Cardiac muscle cell (in vitro differentiated cells and primary cell): ENCODE measurements around the gene PTPRD. TPM values are rescaled to one million over a fixed set of nuclear protein-coding genes. Genes with fewer than 3 reads are reported as not detected.

Experiments used
- DNase-seq, 2 donors: peaks; one replicate each; pipeline versions ENCODE4 v3.0.0 to v3.0.0-alpha.2; 2010 to 2017; ENCODE audit warnings: low read depth in 1 of 2, low spot score in 1 of 2
- H3K27ac ChIP-seq: fragments of 200-600 bp; sonication (generic); 2 replicates; pipeline ENCODE4 v1.5.1; 2016
- H3K27me3 ChIP-seq: fragments of 200-600 bp; sonication (generic); 2 replicates; pipeline ENCODE4 v1.6.0; 2016; ENCODE audit warnings: control low read depth
- H3K36me3 ChIP-seq: fragments of 200-600 bp; sonication (generic); 2 replicates; pipeline ENCODE4 v1.5.1; 2016; ENCODE audit warnings: control low read depth
- H3K4me1 ChIP-seq: fragments of 200-600 bp; sonication (generic); 2 replicates; pipeline ENCODE4 v1.8.1; 2017; ENCODE audit warnings: low read depth, mild to moderate bottlenecking, mixed run types
- H3K4me3 ChIP-seq: fragments of 200-600 bp; sonication (generic); 2 replicates; pipeline ENCODE4 v1.5.1; 2016; ENCODE audit warnings: mild to moderate bottlenecking
- H3K9me3 ChIP-seq: fragments of 200-600 bp; sonication (generic); 2 replicates; pipeline ENCODE4 v1.5.1; 2017; ENCODE audit warnings: low read depth, mild to moderate bottlenecking, control low read depth
- polyA plus RNA-seq: library from polyadenylated mRNA; unstranded; fragments of >200 nt; fragmentation: Nextera tagmentation; extraction: Ambion mirVana; gene quantifications from 2 replicates; pipeline ENCODE4 v1.2.1, GENCODE V29; 2016
- total RNA-seq: library from RNA; depleted of rRNA; stranded (reverse); fragments of >200 nt; gene quantifications from 2 replicates; pipeline ENCODE4 v1.2.3, GENCODE V29; 2016
- TF ChIP-seq, protein P1 (sequence below): IDR thresholded peaks from 2 replicates; pipeline ENCODE4 v1.5.1; 2012; ENCODE audit warnings: low read depth, mild to moderate bottlenecking, low read length

The PTPRD gene
- total and polyA plus RNA-seq, 2 experiments from 2014 or later = 37.0 to 287 TPM

DNA sequence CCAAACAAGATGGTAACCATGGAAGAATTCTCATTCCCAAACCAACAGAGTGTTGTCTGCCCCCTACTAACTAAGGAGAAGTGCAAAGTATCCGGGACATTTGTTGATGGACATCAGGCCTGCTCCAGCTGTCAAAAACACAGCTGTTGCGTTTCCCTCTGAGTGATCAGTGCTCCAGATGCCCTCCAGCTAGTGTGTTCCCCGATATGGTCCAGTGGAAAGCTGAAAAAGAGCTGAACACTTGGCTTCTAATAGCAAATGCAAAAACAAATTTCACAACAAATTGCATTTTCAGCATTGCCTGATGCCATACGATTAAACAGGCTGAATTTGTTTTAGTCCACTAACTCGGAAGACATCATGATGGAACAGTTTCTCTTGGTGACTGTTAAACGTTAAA lies 1398.7 kb downstream of the PTPRD start:
- Histone ChIP-seq H3K9me3 (no peaks in the 10 kb centered on the region), H3K27ac (no peak overlapping the region), H3K4me3 (no peak overlapping the region), H3K4me1 (no peaks in the 10 kb centered on the region), H3K36me3 (no peaks in the 10 kb centered on the region), H3K27me3 (no peaks in the 10 kb centered on the region)
- DNase-seq = no peak
- TF ChIP-seq, protein P1, sequence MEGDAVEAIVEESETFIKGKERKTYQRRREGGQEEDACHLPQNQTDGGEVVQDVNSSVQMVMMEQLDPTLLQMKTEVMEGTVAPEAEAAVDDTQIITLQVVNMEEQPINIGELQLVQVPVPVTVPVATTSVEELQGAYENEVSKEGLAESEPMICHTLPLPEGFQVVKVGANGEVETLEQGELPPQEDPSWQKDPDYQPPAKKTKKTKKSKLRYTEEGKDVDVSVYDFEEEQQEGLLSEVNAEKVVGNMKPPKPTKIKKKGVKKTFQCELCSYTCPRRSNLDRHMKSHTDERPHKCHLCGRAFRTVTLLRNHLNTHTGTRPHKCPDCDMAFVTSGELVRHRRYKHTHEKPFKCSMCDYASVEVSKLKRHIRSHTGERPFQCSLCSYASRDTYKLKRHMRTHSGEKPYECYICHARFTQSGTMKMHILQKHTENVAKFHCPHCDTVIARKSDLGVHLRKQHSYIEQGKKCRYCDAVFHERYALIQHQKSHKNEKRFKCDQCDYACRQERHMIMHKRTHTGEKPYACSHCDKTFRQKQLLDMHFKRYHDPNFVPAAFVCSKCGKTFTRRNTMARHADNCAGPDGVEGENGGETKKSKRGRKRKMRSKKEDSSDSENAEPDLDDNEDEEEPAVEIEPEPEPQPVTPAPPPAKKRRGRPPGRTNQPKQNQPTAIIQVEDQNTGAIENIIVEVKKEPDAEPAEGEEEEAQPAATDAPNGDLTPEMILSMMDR = no peak

DNA sequence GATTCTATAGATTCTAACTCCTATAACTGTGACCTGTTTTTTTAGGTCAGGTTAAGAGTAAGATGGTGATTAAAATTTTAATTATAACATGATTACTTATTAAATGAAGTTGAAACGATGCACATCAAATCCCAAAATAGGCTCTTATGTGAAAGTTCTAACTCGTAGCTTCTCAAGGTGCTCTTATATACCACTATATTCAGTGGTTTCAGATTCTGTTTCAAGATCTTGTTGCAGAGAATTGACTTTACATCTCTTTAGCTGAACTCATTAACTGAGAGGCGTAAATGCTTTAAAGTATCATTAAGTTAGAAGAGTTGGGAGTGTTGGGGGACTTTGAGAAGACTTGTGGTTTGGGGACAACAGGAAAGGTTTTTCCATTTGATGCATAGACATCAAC lies 1399.8 kb downstream of the PTPRD start:
- Histone ChIP-seq H3K4me3 (no peak overlapping the region), H3K27ac (no peak overlapping the region), H3K27me3 (no peaks in the 10 kb centered on the region), H3K4me1 (no peaks in the 10 kb centered on the region), H3K9me3 (no peaks in the 10 kb centered on the region), H3K36me3 (no peaks in the 10 kb centered on the region)
- TF ChIP-seq, protein P1 = no peak
- DNase-seq = no peak

DNA sequence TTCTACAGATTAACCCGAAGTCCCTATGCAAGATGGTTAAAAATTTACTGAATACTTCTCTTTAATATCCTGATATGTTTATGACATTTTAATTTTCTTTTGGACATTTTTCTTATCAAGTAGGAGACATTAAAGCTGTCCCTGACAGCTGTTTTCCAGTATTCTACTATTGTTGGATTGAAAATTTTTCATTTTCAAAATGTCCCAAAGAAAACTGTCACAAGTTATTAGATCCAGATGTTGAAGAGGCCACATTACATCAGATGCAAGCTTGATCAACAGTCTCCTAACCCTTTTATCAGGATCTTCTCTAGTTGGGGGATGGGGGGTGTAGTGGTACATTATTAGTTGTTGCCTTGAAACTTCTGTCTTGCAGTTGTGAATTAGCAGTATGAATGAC lies 1410.5 kb downstream of the PTPRD start:
- TF ChIP-seq, protein P1 = no peak
- Histone ChIP-seq H3K4me3 (no peak overlapping the region), H3K4me1 (no peaks in the 10 kb centered on the region)

DNA sequence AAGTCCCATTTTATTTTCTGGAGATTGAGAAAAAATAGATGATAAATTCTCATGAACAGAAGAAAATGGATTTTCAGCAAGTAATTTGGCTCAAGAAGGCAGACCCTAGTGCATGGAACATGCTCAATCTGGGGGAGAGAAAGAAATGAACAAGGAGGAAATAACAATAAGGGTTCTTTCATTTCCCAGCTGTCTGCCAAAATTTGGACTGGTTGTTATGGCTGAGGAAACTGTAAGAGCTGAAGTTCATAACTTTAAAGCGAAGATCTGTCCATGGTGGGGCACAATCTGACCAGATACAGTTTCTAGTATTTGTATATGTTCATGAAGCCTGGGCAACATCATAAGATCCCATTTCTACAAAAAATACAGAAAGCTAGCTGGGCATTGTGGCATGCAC lies 1426.7 kb downstream of the PTPRD start:
- DNase-seq = no peak
- Histone ChIP-seq H3K4me1 (no peaks in the 10 kb centered on the region), H3K36me3 (no peaks in the 10 kb centered on the region), H3K27ac (no peak overlapping the region), H3K4me3 (no peak overlapping the region), H3K9me3 (no peaks in the 10 kb centered on the region), H3K27me3 (no peaks in the 10 kb centered on the region)
- TF ChIP-seq, protein P1 = no peak

More for the DNA sequence above, 1410.5 kb downstream of the PTPRD start:
- Histone ChIP-seq H3K27me3 (no peaks in the 10 kb centered on the region), H3K9me3 (no peaks in the 10 kb centered on the region), H3K36me3 (no peaks in the 10 kb centered on the region), H3K27ac (no peak overlapping the region)
- no peak for DNase-seq

DNA sequence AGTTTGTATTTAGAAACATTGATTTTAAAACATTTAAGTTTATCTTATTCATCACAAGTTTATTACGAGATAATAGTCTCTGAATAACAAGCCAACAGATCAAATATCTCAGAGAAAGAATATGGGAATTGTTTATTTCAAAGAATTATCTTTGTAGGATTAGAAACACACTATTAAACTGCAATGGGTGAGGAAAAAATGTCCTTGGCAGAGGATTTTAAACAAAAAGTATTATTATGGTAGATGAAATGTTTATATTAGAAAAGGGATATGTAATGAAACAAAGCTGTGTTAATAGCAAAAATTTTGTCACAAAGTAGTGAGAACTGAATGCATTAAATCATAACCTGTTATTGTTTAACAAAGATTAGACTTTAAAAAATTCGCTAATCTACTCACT lies 1430.4 kb downstream of the PTPRD start:
- Histone ChIP-seq H3K4me1 (no peaks in the 10 kb centered on the region), H3K36me3 (no peaks in the 10 kb centered on the region), H3K27me3 (no peaks in the 10 kb centered on the region), H3K27ac (no peak overlapping the region), H3K4me3 (no peak overlapping the region), H3K9me3 (no peaks in the 10 kb centered on the region)
- TF ChIP-seq, protein P1 = no peak
- DNase-seq = no peak

DNA sequence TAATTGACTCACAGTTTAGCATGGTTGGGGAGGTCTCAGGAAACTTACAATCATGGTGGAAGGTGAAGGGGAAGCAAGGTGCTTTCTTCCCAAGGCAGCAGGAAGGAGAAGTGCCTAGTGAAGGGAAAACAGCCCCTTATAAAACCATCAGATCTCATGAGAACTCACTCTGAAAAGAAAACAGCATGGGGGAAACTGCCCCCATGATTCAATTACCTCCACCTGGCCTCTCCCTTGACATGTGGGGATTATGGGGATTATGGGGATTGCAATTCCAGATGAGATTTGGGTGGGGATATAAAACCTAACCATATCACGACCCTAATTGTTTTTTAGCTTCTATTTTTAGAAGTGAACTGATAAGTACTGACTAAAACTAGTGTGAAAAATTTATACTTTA lies 1435.7 kb downstream of the PTPRD start:
- Histone ChIP-seq H3K27ac (no peak overlapping the region), H3K27me3 (no peaks in the 10 kb centered on the region), H3K4me1 (no peaks in the 10 kb centered on the region), H3K36me3 (no peaks in the 10 kb centered on the region), H3K9me3 (no peaks in the 10 kb centered on the region), H3K4me3 (no peak overlapping the region)
- no peak for DNase-seq
- TF ChIP-seq, protein P1 = no peak
